ENCODE measurements around the gene EIF4G3. TPM values are rescaled to one million over a fixed set of nuclear protein-coding genes. Genes with fewer than 3 reads are reported as not detected.

Gene EIF4G3
- polyA plus RNA-seq, 1 of the 3 experiments (the other 2 are of a cell fraction), result 32.0 TPM

DNA sequence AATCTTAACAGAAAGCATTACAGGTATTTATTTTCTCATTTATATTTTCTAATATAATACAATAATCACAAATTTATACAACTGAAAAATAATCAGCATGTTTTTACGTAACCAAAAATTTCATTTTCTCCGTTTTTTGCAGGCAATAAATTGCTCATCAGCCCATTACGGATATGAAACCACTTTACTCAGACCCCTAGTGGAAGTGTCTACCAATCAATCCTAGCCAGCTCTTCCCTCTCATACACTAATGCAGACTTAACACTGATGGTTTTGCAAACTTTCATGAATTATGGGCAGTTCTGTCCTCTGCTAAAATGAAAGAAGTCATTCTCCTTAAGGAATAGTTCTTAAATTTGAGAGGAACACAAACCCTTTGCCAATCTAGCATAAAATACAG is 124.7 kb downstream of the EIF4G3 start:
- WGBS (ENCODE audit: low lambda C conversion rate), result 95% methylated on average over 3 of the region's 3 CpGs
- H4K20me1 ChIP-seq (ENCODE audit: insufficient read depth), result no peaks in the 10 kb centered on the region
- H3K9me3 ChIP-seq, result no peaks in the 10 kb centered on the region
- no peak overlapping the region for H3K27ac ChIP-seq (ENCODE audit: low read depth in 2 of 2, low read length in 1 of 2)
- no peaks in the 10 kb centered on the region for H3K27me3 ChIP-seq (ENCODE audit: insufficient read depth)
- CTCF ChIA-PET, result no interaction called here
- POLR2A ChIA-PET, result no interaction called here
- H3K4me2 ChIP-seq, result no peak overlapping the region
- no peaks in the 10 kb centered on the region; a peak in 2 of 4 replicates for H3K4me1 ChIP-seq (ENCODE audit: control insufficient read depth in 1 of 2, insufficient read depth in 2 of 2, low read depth in 1 of 2, low read length in 1 of 2)
- H3K9me2 ChIP-seq, result no peaks in the 10 kb centered on the region
- no peak overlapping the region for H3K9ac ChIP-seq
- peaks cover 9% of the 10 kb centered on the region for H3F3A ChIP-seq (replicated peaks; ENCODE audit: insufficient read depth)
- TF ChIP-seq SIN3A (IDR thresholded peaks at IDR 0.05; ENCODE audit: borderline replicate concordance, low read depth, low read length) (no peak), ELF1 (IDR thresholded peaks at IDR 0.05) (no peak), CHD2 (IDR thresholded peaks at IDR 0.05; ENCODE audit: low read length, partially characterized antibody) (no peak), RFX5 (IDR thresholded peaks at IDR 0.05; ENCODE audit: low read length) (no peak), MXI1 (IDR thresholded peaks at IDR 0.05; ENCODE audit: low read depth, low read length) (no peak), TAF1 (IDR thresholded peaks at IDR 0.05; ENCODE audit: borderline replicate concordance, low read depth, low read length) (no peak), FOXM1 (IDR thresholded peaks at IDR 0.05; ENCODE audit: low read depth) (no peak), TCF12 (IDR thresholded peaks at IDR 0.05) (no peak)
- TF ChIP-seq, protein P1, sequence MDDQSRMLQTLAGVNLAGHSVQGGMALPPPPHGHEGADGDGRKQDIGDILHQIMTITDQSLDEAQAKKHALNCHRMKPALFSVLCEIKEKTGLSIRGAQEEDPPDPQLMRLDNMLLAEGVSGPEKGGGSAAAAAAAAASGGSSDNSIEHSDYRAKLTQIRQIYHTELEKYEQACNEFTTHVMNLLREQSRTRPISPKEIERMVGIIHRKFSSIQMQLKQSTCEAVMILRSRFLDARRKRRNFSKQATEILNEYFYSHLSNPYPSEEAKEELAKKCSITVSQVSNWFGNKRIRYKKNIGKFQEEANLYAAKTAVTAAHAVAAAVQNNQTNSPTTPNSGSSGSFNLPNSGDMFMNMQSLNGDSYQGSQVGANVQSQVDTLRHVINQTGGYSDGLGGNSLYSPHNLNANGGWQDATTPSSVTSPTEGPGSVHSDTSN (IDR thresholded peaks at IDR 0.05), result no peak
- TF ChIP-seq, protein P2, sequence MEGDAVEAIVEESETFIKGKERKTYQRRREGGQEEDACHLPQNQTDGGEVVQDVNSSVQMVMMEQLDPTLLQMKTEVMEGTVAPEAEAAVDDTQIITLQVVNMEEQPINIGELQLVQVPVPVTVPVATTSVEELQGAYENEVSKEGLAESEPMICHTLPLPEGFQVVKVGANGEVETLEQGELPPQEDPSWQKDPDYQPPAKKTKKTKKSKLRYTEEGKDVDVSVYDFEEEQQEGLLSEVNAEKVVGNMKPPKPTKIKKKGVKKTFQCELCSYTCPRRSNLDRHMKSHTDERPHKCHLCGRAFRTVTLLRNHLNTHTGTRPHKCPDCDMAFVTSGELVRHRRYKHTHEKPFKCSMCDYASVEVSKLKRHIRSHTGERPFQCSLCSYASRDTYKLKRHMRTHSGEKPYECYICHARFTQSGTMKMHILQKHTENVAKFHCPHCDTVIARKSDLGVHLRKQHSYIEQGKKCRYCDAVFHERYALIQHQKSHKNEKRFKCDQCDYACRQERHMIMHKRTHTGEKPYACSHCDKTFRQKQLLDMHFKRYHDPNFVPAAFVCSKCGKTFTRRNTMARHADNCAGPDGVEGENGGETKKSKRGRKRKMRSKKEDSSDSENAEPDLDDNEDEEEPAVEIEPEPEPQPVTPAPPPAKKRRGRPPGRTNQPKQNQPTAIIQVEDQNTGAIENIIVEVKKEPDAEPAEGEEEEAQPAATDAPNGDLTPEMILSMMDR (IDR thresholded peaks at IDR 0.05), result no peak
- peaks cover 34% of the 10 kb centered on the region for H3K79me2 ChIP-seq (ENCODE audit: insufficient read depth)
- H3K4me3 ChIP-seq (ENCODE audit: low read depth in 2 of 2, low read length in 1 of 2), result no peak overlapping the region
- DNase-seq, result no peak
- peaks cover 12 to 18% of the 10 kb centered on the region in 2 experiments for H3K36me3 ChIP-seq (replicated peaks in 1 of 2; ENCODE audit: control insufficient read depth in 1 of 2, insufficient read depth in 2 of 2, low read length in 1 of 2)
- H2AFZ ChIP-seq (ENCODE audit: low read depth), result no peak overlapping the region

DNA sequence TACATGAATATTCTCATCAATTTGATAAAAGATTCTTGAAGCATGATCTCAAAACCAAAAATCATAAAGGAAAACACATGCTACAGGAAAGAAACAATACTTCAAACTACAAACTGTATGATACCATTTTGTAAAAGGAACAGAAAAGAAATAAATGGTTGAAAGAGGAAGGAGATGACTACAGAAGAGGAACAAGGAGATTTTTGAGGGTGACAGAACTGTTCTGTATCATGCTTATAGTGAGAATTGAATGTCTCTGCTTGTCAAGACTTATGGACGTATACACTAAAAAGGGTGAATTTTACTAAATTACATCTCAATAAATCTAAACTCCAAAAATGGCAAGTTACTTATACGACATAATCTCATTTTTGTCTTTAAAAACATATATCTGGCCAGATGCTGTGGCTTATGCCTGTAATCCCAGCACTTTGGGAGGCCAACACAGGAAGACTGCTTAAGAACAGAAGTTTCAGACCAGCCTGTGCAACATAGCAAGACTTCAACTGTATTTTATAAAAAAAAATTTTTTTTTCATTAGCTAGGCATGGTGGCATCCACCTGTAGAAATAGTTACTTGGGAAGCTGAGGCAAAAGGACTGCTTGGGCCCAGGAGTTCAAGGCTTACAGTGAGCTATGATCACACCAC is 125.4 kb downstream of the EIF4G3 start:
- H4K20me1 ChIP-seq (ENCODE audit: insufficient read depth), result no peaks in the 10 kb centered on the region
- 96% methylated on average over 2 of the region's 2 CpGs for WGBS (ENCODE audit: low lambda C conversion rate)
- TF ChIP-seq GATA2 (CRISPR knock-in tag; IDR thresholded peaks at IDR 0.05) (no peak), POLR2AphosphoS5 (IDR thresholded peaks at IDR 0.05; ENCODE audit: low read depth, low read length) (no peak), TCF12 (IDR thresholded peaks at IDR 0.05) (no peak), JUND (IDR thresholded peaks at IDR 0.05) (no peak), RXRA (IDR thresholded peaks at IDR 0.05; ENCODE audit: borderline replicate concordance, low read depth) (no peak)
- TF ChIP-seq, protein P1 (IDR thresholded peaks at IDR 0.05), result no peak

More for the DNA sequence above, 125.4 kb downstream of the EIF4G3 start:
- Histone ChIP-seq H3F3A (replicated peaks; ENCODE audit: insufficient read depth) (peaks cover 9% of the 10 kb centered on the region), H3K79me2 (ENCODE audit: insufficient read depth) (peaks cover 34% of the 10 kb centered on the region), H3K36me3 (replicated peaks in 1 of 2; ENCODE audit: control insufficient read depth in 1 of 2, insufficient read depth in 2 of 2, low read length in 1 of 2) (peaks cover 12 to 18% of the 10 kb centered on the region in 2 experiments), H3K4me1 (ENCODE audit: control insufficient read depth in 1 of 2, insufficient read depth in 2 of 2, low read depth in 1 of 2, low read length in 1 of 2) (no peaks in the 10 kb centered on the region; a peak in 2 of 4 replicates), H3K27ac (ENCODE audit: low read depth in 2 of 2, low read length in 1 of 2) (no peak overlapping the region), H3K4me2 (no peak overlapping the region), H2AFZ (ENCODE audit: low read depth) (no peak overlapping the region), H3K9me2 (no peaks in the 10 kb centered on the region), H3K27me3 (ENCODE audit: insufficient read depth) (no peaks in the 10 kb centered on the region), H3K9me3 (no peaks in the 10 kb centered on the region), H3K9ac (no peak overlapping the region), H3K4me3 (ENCODE audit: low read depth in 2 of 2, low read length in 1 of 2) (no peak overlapping the region)
- CTCF ChIA-PET, result interaction anchor here (1.1 kb wide), 1 partner anchor 9 kb away, joined by 3 read pairs; no protein-coding TSS in a partner anchor
- no peak for DNase-seq
- POLR2A ChIA-PET, result no interaction called here
